Neuronal stem cell (in vitro differentiated cells): ENCODE measurements around the gene STAT5B.

Experiments used
- DNase-seq: peaks from one replicate; pipeline ENCODE4 v3.0.0-alpha.2; 2013; ENCODE audit warnings: low spot score
- H2AFZ ChIP-seq: one replicate; pipeline ENCODE4 v1.6.1; 2013; ENCODE audit warnings: mild to moderate bottlenecking, low read length, inconsistent platforms
- H2AK5ac ChIP-seq: 2 replicates; pipeline ENCODE4 v1.6.1; 2013; ENCODE audit warnings: low read depth, mild to moderate bottlenecking, inconsistent platforms, low read length, moderate library complexity, mixed read lengths
- H2BK120ac ChIP-seq: 2 replicates; pipeline ENCODE4 v1.6.1; 2013; ENCODE audit warnings: low read depth, mild to moderate bottlenecking, inconsistent platforms, low read length, moderate library complexity, mixed read lengths
- H2BK12ac ChIP-seq: one replicate; pipeline ENCODE4 v1.6.1; 2013; ENCODE audit warnings: low read length, inconsistent platforms
- H2BK15ac ChIP-seq: 2 replicates; pipeline ENCODE4 v1.6.1; 2013; ENCODE audit warnings: mild to moderate bottlenecking, low read length, inconsistent platforms, mixed read lengths
- H2BK5ac ChIP-seq: one replicate; pipeline ENCODE4 v1.6.1; 2013; ENCODE audit warnings: inconsistent platforms, mild to moderate bottlenecking, low read length, moderate library complexity
- H3K14ac ChIP-seq: one replicate; pipeline ENCODE4 v1.6.1; 2013; ENCODE audit warnings: low read length, inconsistent platforms
- H3K18ac ChIP-seq: 2 replicates; pipeline ENCODE4 v1.6.1; 2013; ENCODE audit warnings: low read length, inconsistent platforms
- H3K23ac ChIP-seq: 2 replicates; pipeline ENCODE4 v1.6.1; 2013; ENCODE audit warnings: low read depth, mild to moderate bottlenecking, mixed read lengths, low read length, inconsistent platforms; ENCODE audit not compliant: poor library complexity
- H3K27ac ChIP-seq: replicated peaks from 3 replicates; pipeline ENCODE4 v1.5.1; 2013; ENCODE audit warnings: low read length, inconsistent platforms
- H3K27me3 ChIP-seq, 3 experiments: 2 replicates each; pipeline ENCODE4 v1.6.1; 2013; ENCODE audit warnings: low read length in 3 of 3, mild to moderate bottlenecking in 2 of 3, inconsistent platforms in 1 of 3, low read depth in 1 of 3, mixed read lengths in 1 of 3, moderate library complexity in 1 of 3; ENCODE audit not compliant: control insufficient read depth in 3 of 3, insufficient read depth in 3 of 3
- H3K36me3 ChIP-seq, 2 donors: replicated peaks in 1 of 2; 2 replicates each; pipeline ENCODE4 v1.6.1; 2013; ENCODE audit warnings: low read length in 2 of 2; ENCODE audit not compliant: control insufficient read depth in 2 of 2, insufficient read depth in 2 of 2
- H3K4ac ChIP-seq: 2 replicates; pipeline ENCODE4 v1.6.1; 2013; ENCODE audit warnings: inconsistent platforms, mild to moderate bottlenecking, low read length, moderate library complexity
- H3K4me1 ChIP-seq, 2 donors: 1 replicate in 1 of 2; 2 replicates in 1 of 2; pipeline ENCODE4 v1.6.1; 2013; ENCODE audit warnings: low read length in 2 of 2, low read depth in 1 of 2; ENCODE audit not compliant: control insufficient read depth in 2 of 2, insufficient read depth in 1 of 2
- H3K4me2 ChIP-seq: one replicate; pipeline ENCODE4 v1.6.1; 2013; ENCODE audit warnings: mild to moderate bottlenecking, low read length, inconsistent platforms; ENCODE audit not compliant: insufficient read depth, poor library complexity, severe bottlenecking
- H3K4me3 ChIP-seq, 2 donors: 2 replicates each; pipeline ENCODE4 v1.5.1; 2013; ENCODE audit warnings: low read length in 2 of 2, mild to moderate bottlenecking in 2 of 2, inconsistent platforms in 1 of 2, moderate library complexity in 1 of 2
- H3K79me1 ChIP-seq: one replicate; pipeline ENCODE4 v1.6.1; 2013; ENCODE audit warnings: low read depth, mild to moderate bottlenecking, inconsistent platforms, low read length, moderate library complexity
- H3K9ac ChIP-seq: one replicate; pipeline ENCODE4 v1.6.1; 2013; ENCODE audit warnings: mild to moderate bottlenecking, low read depth, low read length, inconsistent platforms; ENCODE audit not compliant: poor library complexity
- H3K9me3 ChIP-seq, 2 donors: replicated peaks in 1 of 2; 2 replicates each; pipeline versions ENCODE3 to v1.6.1; 2013; ENCODE audit warnings: low read length in 2 of 2, mild to moderate bottlenecking in 2 of 2, inconsistent platforms in 1 of 2, low read depth in 1 of 2, mixed read lengths in 1 of 2, moderate library complexity in 1 of 2; ENCODE audit not compliant: control insufficient read depth in 2 of 2, insufficient read depth in 1 of 2
- H4K8ac ChIP-seq: one replicate; pipeline ENCODE4 v1.6.1; 2013; ENCODE audit warnings: low read depth, mild to moderate bottlenecking, inconsistent platforms, low read length, moderate library complexity
- H4K91ac ChIP-seq: one replicate; pipeline ENCODE4 v1.6.1; 2013; ENCODE audit warnings: low read length, low read depth, mild to moderate bottlenecking, inconsistent platforms; ENCODE audit not compliant: poor library complexity
- WGBS, 2 donors: extraction: QIAGEN DNeasy Blood & Tissue Kit; methylation state at CpG; one replicate each; pipeline ENCODE4 v1.1.7; 2013; ENCODE audit warnings: missing lambda C conversion rate in 2 of 2, mixed read lengths in 1 of 2; ENCODE audit not compliant: insufficient read length in 2 of 2, insufficient replicate concordance in 1 of 2; ENCODE audit errors: extremely low coverage in 2 of 2; 5-methylcytosine and 5-hydroxymethylcytosine counted together

The STAT5B gene

GRCh38 chr17:42273474-42274252 lies 2.5 kb downstream of the STAT5B start:
- peak overlapping the region in 1 of 2 donors; percentile 4 for H3K4me3 ChIP-seq
- H3K18ac ChIP-seq: no peak overlapping the region
- no peak overlapping the region for H3K4me2 ChIP-seq
- no peak overlapping the region for H2BK120ac ChIP-seq
- WGBS, 2 donors: no CpG with 5 or more reads among the region's 7 CpGs
- H3K14ac ChIP-seq: no peak overlapping the region
- no peak for DNase-seq
- no peak overlapping the region for H2AK5ac ChIP-seq
- H3K79me1 ChIP-seq: no peaks in the 10 kb centered on the region
- no peak overlapping the region for H3K4ac ChIP-seq
- no peak overlapping the region for H3K23ac ChIP-seq
- no peak overlapping the region for H2BK12ac ChIP-seq
- H4K91ac ChIP-seq: no peak overlapping the region
- no peaks in the 10 kb centered on the region for H3K36me3 ChIP-seq
- H3K9me3 ChIP-seq: no peaks in the 10 kb centered on the region
- H3K27ac ChIP-seq: no peak overlapping the region
- H2BK15ac ChIP-seq: no peak overlapping the region
- peaks cover 8 to 17% of the 10 kb centered on the region in 2 donors for H3K4me1 ChIP-seq
- no peak overlapping the region for H2AFZ ChIP-seq
- H2BK5ac ChIP-seq: no peak overlapping the region
- H3K27me3 ChIP-seq: no peaks in the 10 kb centered on the region
- H3K9ac ChIP-seq: no peak overlapping the region
- H4K8ac ChIP-seq: no peak overlapping the region

- no peak for DNase-seq
- Histone ChIP-seq H2BK120ac (no peak overlapping the region), H2AFZ (no peak overlapping the region), H2BK15ac (no peak overlapping the region), H2BK12ac (no peak overlapping the region), H3K36me3 (no peaks in the 10 kb centered on the region), H3K9me3 (no peaks in the 10 kb centered on the region), H3K27me3 (no peaks in the 10 kb centered on the region), H3K23ac (no peak overlapping the region), H3K4me2 (no peak overlapping the region), H2BK5ac (no peak overlapping the region), H3K18ac (no peak overlapping the region), H3K4ac (no peak overlapping the region), H3K4me3 (no peak overlapping the region), H3K4me1 (peaks cover 6 to 16% of the 10 kb centered on the region in 2 donors), H3K9ac (no peak overlapping the region), H4K91ac (no peak overlapping the region), H4K8ac (no peak overlapping the region), H3K79me1 (no peaks in the 10 kb centered on the region), H3K27ac (no peak overlapping the region), H2AK5ac (no peak overlapping the region), H3K14ac (no peak overlapping the region)
- no CpG with 5 or more reads among the region's 7 CpGs for WGBS, 2 donors
Observed at GRCh38 chr17:42272162-42272907, 3.9 kb downstream of the STAT5B start.

GRCh38 chr17:42271779-42272035 lies 4.5 kb downstream of the STAT5B start:
- DNase-seq: no peak
- no peak overlapping the region for H3K14ac ChIP-seq
- H3K4me1 ChIP-seq: peaks cover 0 to 9% of the 10 kb centered on the region in 2 donors
- no peak overlapping the region for H2BK120ac ChIP-seq
- H3K9ac ChIP-seq: no peak overlapping the region
- H3K18ac ChIP-seq: no peak overlapping the region
- H2BK12ac ChIP-seq: no peak overlapping the region
- no peak overlapping the region for H4K8ac ChIP-seq
- H3K79me1 ChIP-seq: no peaks in the 10 kb centered on the region
- no peak overlapping the region for H2BK5ac ChIP-seq
- H2AFZ ChIP-seq: no peak overlapping the region
- H3K27ac ChIP-seq: no peak overlapping the region
- H3K9me3 ChIP-seq: no peaks in the 10 kb centered on the region
- H3K27me3 ChIP-seq: no peaks in the 10 kb centered on the region
- no peak overlapping the region for H2BK15ac ChIP-seq
- H2AK5ac ChIP-seq: no peak overlapping the region
- no peak overlapping the region for H3K4me3 ChIP-seq
- no peak overlapping the region for H4K91ac ChIP-seq
- no peak overlapping the region for H3K4me2 ChIP-seq
- H3K36me3 ChIP-seq: peaks cover 0 to 3% of the 10 kb centered on the region in 2 donors
- H3K23ac ChIP-seq: no peak overlapping the region
- H3K4ac ChIP-seq: no peak overlapping the region

- Histone ChIP-seq H2AK5ac (no peak overlapping the region), H3K23ac (no peak overlapping the region), H3K27ac (no peak overlapping the region), H2BK120ac (no peak overlapping the region), H3K4me1 (peaks cover 0 to 9% of the 10 kb centered on the region in 2 donors), H2BK5ac (no peak overlapping the region), H3K18ac (no peak overlapping the region), H3K27me3 (no peaks in the 10 kb centered on the region), H3K14ac (no peak overlapping the region), H3K4ac (no peak overlapping the region), H2BK12ac (no peak overlapping the region), H4K91ac (no peak overlapping the region), H3K4me2 (no peak overlapping the region), H2BK15ac (no peak overlapping the region), H2AFZ (no peak overlapping the region), H4K8ac (no peak overlapping the region), H3K36me3 (peaks cover 0 to 3% of the 10 kb centered on the region in 2 donors), H3K4me3 (no peak overlapping the region), H3K9ac (no peak overlapping the region), H3K9me3 (no peaks in the 10 kb centered on the region), H3K79me1 (no peaks in the 10 kb centered on the region)
- no peak for DNase-seq
- WGBS, 2 donors: no CpG with 5 or more reads among the region's 3 CpGs
Observed at GRCh38 chr17:42271006-42271778, 5.0 kb downstream of the STAT5B start.
